GM19468 (cell line): ENCODE results near the gene SOAT2.
A peak's percentile ranks its signal among the peaks of the same experiment; 100 is the strongest.

ENCODE experiments used
- ATAC-seq: cut with Tn5 transposase; IDR thresholded peaks from one replicate; pipeline ENCODE4 v1.9.1; 2021; ENCODE audit warnings: mild to moderate bottlenecking, moderate library complexity, moderate number of reproducible peaks; ENCODE audit not compliant: unreplicated experiment; ENCODE audit errors: extremely low read depth

The SOAT2 gene

DNA sequence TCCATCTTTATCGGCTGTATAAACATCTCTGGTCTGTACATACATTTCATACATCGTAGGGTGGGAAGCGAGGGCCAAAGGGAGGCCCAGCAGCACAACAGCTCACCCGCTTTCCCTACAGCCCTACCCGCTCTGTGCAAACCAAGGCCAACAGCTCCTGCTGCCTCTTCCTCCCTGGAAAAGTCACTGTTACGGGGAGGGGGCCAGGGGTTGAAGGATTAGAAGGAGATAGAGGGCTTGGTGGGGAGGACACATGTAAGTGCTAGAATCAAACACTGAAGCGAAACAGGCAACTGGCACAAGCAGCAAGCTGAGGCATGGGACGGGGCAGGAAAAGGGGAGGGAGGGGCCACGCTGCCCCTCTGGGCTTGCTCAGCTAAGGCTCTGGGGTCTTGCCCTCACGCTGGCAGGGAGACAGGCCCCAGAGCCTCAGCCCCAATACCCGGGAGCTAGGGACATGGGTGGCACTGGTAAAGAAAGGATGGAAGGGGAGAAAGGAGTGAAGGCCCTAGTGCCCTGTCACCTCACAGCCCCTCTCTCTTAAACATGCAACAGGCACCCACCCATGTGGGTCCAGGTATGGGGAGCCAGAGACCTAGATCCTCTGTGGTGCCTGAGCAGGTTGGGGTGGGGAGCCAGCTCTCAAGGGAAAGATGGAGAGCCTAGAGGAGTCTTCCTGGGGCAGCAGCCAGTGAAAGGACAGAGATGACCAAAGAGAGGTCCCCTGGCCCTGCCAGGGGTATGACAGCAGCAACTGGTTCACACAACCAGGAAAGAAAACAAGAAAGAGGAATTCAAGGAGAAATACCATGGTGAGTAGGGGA is 38.5 kb upstream of the SOAT2 start:
- ATAC-seq, result no peak

DNA sequence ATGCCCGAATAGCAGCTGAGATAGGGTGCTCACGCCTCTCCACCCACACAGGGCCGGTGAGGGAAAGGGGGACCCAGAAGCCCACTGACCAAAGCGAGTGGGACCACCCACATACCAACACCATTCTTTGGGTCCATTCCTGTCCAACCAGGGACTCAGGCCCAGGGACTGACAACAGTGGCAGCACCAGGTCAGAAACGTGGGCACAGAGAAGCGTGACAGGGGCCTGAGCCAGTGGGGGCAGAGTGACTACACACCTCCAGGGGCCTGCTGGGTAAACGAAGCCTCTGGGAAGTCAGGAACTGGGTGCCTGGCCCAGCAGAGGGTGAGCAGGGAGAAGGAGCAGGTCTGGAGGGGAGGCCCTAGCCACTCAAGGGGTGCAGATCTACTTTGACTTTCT is 37.8 kb upstream of the SOAT2 start:
- no peak for ATAC-seq

DNA sequence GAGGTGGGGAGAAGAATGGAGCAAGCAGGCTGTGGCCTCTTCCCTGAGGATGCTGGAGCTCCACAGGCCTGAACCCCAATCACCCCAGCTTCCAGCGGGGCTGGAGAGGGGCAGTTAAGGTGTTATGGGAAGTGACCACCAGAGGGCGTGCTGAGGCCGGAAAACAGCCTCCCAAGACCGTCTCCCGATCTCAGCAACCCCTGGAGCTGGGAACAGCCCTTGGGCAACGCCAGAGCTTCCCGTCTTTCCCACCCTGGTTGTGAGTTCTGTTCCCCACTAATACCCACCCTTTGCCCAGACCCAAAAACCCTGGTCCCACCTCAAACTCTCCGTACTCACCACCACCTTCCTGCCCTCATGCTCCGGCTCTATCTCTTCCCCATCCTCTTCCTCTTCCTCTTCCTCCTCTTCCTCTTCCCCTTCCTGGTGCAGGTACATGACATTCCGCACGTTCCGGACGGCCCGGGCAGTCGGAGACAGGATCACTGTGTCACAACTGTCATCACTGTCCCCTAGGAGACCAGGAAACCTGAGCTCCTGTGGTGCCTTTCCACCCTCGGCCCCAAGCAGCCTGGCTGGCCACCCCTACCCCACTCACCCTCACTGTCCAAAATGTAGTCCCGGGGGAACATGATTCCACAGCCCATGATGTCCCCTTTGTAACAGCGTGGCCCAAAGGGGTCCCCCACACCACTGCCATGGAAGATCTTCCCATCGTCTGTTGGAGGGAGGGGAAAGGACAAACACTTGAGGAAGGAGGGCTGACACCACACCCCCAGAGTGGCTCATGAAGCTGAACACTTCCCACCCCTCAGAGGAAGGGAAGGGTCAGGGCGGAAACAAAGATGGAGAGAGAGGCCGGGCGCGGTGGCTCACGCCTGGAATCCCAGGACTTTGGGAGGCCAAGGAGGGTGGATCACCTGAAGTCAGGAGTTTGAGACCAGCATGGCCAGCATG is 37.0 kb upstream of the SOAT2 start:
- no peak for ATAC-seq

DNA sequence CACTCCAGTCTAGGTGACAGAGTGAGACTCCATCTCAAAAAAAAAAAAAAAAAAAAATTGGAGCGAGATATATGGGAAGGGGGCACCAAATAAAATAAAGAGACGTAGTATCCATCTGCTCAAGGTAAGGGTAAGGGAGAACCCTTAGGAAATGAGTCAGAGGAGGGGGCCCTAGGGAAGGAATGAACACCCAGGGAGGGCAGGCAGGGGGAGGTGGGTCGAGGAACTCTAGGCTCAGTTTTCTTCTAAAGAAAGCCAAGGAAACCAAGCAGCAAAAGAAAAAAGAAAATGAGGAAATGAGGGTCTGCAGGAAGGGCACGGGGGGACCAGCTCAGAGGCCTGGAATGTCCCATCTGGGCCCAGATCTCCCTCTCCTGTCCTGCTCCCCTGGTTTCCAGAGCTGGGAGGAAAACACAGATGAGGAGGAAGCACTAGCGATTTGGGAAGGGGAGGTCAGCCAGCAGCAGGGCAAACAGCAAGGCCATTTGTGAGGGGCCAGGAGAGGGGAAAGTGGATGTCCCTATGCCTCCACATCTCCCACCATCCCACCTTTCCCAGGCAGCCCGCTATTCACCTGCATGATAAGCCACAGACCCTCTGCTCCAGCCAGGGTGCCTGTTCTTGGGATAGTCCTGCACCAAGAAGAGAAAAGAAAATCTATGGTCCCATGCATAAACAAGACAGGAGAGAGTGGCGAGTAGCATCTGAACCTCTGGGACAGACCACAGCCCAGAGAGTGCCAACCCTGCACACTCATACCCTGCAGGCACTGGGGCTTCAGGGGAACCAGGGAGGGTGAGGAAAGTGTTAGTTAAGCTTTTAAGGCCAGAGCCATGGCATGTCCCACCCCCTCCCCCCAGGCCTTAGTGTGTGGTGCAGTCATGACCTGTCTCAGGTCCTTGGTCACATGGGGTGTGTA is 36.0 kb upstream of the SOAT2 start:
- no peak for ATAC-seq

DNA sequence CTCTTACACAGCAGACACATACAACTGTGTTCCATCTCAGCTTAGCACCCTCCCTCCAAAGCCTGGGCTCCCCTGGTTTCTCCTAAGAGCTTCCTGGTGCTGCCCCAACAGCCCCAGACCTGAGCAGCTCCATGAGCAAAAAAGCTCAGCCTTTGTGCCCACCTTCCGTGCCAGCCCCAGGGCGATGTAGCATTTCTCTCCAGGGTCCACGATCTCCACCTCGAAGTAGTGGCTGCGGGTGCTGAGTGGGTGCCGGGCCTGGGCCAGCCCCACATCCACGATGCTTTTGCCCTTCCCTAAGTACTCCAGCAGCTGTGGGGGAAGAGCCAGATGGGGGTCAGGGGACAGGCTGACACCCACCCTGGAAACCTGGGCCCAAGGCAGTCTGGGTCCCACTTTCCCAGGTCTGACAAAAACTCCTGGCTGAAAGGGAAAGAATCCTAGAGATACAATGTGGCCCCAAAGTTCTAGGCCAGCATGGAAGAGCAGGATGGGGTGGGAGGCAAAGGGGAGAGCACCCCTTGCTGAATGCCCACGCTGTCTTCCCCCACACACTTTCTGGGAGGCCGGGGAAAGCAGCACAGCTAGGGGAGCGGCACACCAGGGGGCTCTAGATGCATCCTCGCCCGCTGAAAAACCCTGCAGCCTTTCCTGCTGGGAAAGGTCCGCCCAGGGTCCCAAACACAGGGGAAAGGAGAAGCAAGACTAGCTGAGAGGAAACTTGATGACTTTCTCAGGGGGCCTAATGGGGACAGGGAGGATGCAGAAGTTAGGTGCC is 35.1 kb upstream of the SOAT2 start:
- no peak for ATAC-seq

DNA sequence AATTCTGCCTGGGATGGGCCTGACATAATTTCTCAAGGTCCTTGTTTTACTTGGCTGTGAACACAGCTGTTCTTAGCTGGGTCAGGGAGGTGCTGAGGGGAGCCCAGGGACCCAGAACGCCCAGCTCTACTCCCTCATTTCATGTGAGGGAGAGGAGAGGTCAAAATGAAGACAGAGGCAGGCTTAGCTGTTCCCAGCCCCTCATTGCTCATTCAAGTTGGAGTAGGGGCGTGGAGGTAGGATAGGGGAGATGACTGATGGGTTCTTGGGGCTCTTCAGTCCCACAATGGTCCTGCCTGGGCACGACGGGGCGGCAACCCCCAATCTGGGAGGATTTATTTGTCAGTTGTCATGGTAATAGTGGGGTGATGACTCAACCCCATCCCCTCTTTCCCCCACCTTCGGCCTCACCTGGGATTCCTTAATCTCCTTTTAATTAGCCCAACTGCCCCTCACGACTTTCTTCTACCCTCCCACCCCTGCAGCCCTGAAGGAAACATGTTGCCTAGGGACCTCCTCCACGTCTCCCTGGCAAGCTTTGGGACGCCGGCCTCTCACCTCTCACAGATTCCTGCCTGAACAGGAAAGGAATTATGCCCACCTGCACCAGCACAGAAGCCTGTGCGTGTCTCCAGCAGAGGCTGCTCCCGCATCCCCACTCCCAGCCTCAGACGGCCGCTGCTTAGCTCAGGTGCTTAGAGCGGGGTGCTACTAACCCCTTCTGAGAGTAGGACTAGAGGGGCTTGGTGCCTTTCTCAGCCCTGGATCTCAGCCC is 34.3 kb upstream of the SOAT2 start:
- ATAC-seq, result no peak

DNA sequence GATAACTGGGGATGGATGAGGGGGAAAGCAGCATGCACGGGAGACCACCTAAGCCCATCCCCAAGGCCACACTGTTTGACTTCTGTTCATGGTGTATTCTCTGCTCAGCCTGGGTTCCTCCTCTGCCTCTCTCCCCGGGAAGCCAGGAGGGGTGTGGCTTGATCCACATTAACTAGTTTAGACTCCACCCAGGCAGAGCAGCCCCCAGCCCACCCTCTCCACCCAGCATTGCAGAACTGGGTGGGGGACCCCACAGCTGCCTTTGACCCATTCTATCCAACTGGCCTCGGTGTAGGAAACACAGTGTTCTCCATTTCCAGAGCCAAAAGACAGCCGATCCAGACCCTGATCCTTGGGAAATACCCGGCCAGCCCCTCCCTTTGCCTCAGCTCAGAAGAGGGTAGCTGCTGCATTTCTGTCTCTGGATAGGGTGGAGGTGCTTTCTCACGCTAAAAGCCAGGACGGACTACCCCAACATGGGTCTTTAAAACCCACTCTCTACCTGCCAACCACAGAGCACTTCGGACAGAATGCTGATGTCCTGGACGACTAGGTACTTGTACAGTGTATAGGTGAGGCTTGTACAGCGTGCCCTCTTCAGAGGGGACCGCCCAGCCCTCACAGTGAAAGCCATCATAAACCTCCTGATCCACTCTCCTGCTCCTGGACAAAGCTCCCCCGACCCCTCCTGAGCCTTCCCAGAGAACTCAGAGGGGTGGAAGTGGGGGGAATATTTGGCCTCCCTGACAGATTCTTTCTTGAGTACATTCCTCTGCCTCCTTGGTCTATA is 33.5 kb upstream of the SOAT2 start:
- no peak for ATAC-seq

- ATAC-seq, result no peak
These were observed 32.3 kb upstream of the SOAT2 start for GRCh38 chr12:53070877-53071492.

DNA sequence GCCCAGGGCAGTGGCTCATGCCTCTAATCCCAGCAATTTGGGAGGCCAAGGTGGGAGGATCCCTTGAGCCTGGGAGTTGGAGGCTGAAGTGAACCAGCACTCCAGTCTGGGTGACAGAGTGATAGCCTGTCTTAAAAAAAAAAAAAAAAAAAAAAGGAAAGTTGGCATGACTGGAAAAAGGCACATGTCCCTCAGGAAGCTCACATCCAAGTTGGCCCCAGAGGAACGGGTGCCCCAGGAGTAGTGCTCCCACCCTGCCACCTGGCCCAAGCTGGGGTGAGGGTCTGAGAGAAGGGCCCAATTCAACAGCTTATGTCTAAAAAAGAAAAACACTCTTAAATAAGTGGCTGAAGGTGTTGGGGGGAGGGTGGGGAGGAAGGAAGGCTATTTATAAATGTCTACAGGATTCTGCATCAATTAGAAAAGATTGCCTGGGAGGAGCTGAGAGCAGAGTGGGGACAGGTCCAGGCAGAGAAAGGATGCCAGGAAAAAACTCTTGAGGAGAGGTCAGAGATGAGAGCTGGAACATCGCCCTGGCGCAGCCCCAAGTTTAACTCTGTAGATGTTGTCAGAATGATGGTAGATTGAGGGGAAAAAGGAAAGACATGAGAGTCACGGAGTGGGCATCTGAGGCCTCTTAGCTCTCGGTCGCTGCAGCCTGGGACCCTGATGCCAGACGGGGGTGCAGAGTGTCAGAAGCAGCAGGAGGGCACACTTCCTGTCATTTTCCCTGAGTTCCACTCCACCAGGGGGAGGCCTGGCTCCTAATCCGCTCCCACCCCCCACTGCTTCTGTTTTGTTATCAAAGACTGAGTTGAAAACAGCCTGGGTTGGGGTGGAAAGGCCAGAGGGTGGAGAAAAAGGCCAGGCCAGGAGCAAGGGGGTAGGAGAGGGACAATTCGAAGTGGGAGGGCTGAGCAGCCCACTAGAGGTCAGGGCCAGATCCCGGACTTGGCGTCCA is 31.4 kb upstream of the SOAT2 start:
- ATAC-seq, result no peak

GRCh38 chr12:53073881-53074280 is 29.4 kb upstream of the SOAT2 start:
- no peak for ATAC-seq

DNA sequence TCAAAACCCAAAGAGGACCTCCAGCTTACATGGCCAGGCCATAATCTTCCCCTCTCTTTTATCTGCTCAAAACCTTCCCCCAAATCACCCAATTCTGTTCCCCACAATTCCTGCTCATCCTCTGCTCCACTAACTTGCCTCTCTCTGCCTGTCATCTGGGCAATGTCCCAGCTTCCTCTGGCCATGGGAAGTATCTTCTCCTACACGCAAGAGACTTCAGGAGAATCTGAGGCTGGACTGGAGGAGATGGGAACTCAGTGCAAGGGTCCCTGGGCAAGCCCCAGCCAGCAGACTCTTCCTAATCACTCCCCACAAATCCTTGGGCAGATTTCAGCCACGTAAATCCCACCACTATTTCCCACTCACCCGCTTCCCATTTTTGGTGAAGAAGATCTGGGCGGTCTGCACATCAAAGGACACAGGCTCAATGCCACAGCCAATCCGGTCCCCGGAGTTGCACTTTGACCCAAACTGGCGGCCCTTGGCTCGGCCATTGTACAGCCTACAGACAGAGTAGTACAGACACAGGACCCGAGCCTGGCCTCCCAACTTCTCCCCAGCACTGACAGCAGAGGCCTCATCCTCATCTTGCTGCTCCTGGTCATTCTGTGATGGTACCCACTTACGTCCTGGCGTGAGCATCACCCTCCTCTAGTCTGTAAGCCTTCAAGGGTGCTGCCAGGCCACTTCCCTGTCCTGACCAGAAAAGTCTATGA is 28.8 kb upstream of the SOAT2 start:
- no peak for ATAC-seq

DNA sequence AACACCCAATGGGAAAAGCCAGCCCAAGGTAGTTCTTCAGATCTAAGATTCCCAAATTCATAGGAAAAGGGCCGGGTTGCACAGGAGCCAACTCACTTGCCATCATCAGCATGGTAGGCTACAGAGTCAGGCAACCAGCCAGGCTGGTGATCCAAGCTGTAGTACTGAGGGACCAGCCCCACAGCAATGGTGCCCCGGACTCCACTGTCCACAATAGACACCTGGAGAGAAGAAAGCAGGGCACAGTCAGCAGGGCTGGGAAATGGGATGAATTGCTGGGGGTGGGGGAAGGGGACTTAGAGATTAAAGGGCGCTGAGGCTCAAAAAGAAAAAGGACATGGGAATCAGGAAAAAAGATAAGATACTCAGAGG is 28.3 kb upstream of the SOAT2 start:
- ATAC-seq, result no peak

DNA sequence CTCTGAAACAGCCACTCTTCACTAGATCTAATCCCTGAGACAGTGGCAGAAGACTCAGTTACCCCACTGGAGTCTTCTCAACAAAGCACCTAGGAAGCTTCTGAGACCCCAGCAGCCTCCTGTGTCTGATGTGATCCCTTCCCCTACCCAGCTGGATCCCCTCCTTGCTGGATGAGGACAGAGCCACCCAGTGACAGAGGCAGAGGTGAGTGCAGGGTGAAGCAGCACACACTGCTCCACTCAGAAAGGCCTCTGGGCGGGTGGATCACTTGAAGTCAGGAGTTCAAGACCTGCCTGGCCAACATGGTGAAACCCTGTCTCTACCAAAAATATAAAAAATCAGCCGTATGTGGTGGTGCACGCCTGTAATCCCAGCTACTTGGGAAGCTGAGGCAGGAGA is 26.8 kb upstream of the SOAT2 start:
- no peak for ATAC-seq

DNA sequence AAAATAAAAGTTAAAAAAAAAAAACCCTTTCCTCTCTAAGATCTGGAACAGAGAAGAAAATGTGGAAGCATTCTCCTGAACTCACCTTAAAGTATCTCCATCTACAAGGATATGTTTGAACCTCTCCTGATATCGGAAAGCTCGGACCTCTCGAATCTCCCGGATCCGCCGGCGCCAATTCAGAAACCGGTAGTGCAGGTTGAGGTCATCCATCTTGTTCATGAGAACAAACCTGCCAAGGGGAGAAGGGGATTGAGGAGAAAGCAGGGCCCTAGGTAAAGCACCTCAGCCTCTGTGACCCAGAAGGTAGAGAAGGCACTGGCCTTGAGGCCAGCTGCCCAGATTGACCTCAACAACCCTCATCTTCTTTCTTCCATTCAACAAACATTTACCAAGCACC is 26.3 kb upstream of the SOAT2 start:
- ATAC-seq, result no peak

- ATAC-seq, result peak; percentile 9
These were observed 24.7 kb upstream of the SOAT2 start for GRCh38 chr12:53078425-53079225.
